GM15510 (cell line): ENCODE data around the gene LIPC.

ENCODE experiments used
- POLR2A ChIP-seq: IDR thresholded peaks from 3 replicates; pipeline ENCODE4 v1.6.1; 2011; ENCODE audit warnings: borderline replicate concordance; ENCODE audit not compliant: insufficient read length; ENCODE audit errors: extremely low read depth

The LIPC gene

GRCh38 chr15:58497046-58497785, 65.4 kb downstream of the LIPC start:
- no peak for TF ChIP-seq POLR2A

DNA sequence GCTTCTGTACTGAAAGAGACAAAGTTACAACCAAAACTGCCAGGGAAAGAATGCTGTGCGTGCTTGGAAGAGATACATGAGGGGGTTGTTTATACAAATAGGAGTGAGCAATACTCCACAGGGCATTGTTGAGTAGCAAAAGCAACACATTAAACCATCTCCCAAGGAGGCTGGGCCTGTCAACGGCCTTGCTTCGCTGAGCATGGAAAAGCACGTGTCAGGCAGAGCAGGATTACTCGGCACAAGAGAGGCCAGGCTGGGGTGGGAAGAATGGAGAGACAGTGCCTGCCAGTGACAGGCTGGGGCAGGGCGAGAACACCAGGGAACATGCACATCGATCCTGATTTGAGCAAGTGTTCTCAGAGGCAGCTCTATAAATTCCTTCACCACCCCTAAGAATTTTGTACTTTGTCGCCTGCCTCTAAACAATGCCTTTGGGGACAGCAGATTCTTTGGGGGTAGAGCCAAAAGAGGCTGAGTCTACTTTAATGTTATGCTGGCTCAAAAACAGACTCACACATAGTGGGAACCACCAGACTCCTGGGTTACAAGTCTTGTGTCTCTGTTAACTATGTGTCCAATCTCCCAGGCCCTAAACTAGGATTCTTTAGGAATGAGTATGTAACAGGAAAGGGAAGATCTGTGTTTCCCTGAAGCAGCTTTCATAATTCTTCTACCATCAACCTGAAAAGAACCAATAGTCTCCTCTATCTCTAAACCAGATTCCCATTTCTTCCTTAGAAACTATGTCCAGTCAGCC, 67.2 kb downstream of the LIPC start:
- TF ChIP-seq POLR2A, result no peak

DNA sequence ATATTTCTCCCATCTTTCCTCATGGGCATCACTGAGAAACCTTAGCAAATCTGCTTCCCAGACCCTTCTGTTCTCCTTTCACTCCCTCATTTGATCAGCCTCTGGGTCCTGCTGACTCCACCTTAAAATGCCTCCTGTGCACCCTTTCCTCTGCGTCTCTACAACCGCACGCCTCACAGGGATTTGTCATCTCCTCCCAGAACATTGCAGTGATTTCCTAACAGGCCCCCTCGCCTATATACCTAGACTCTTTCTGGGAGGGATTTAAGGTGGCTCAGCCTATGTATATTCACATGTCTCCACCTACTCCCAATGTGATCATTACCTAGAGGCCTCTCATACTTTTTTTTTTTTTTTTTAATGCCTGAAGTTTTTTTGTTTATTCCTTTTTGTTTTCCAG, 69.2 kb downstream of the LIPC start:
- no peak for TF ChIP-seq POLR2A

DNA sequence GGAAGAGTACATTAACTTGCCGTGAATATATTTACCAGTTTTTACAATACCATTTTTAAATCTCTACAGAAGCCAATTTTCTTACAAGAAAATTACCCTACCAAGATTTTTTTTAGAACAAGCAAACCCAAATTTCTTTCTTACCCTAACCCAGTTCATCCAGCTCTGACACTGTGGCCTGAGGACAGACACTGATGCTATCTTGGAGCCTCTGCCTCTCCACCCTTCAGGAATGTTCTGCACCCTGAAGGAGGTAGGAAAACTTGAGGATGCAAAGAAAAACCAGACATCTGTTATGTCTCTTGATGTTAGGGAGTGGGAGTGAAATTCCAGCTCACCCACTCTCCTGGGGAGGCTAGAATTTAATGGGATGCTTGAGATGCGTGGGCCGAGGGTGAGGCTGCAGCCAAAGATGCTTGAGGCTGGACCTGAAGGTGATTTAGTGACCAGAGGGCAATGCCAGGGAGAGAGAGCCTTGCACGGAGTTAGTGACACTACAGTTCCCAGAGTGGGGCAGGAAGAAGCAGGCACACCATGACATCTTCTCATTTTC, 69.9 kb downstream of the LIPC start:
- no peak for TF ChIP-seq POLR2A

GRCh38 chr15:58503139-58504027, 71.6 kb downstream of the LIPC start:
- no peak for TF ChIP-seq POLR2A

DNA sequence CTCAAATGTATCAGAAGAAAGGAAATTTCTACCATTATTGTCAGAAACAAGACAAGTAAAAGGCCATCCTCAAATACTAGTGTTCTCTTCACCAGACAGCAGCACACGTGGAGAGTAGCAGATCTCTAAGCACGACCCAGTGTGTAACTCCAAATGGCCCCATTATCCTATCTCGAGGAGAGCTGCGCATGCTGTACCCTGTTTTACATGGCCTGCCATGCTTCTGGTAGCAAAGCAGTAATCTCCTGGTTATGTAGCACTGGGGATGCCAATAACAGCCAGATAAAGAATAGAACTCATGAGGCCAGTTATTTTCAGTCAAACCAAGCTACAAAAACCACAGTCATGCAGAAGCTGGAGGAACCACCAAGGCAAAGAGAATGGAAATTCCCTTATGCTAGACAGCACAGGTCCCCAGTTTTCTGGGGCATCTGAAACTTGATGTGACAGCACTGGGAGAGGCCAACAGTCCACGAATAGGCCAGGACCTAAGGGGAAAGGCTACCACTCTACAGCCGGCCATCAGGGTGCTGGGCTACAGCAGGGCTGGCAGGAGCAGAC, 73.0 kb downstream of the LIPC start:
- TF ChIP-seq POLR2A, result no peak

DNA sequence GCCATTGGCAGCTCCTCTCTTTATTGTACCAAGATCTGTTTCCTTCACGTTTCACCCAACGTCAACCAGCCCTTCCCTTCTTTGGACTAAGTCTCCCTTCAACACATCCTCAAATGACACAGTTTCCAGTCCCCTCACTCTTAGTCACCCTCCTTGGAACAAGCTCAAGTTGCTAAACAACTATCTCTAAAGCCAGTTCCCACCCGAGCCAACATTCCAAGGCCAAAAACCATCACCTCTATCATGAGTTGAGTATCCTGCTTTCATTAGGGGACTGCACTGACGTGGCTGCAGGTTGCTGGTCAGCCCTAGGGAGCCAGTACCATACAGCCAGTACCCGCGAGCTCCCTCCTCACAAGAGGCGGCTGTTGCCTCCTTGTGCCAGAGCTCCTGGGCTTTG, 73.8 kb downstream of the LIPC start:
- TF ChIP-seq POLR2A, result no peak

DNA sequence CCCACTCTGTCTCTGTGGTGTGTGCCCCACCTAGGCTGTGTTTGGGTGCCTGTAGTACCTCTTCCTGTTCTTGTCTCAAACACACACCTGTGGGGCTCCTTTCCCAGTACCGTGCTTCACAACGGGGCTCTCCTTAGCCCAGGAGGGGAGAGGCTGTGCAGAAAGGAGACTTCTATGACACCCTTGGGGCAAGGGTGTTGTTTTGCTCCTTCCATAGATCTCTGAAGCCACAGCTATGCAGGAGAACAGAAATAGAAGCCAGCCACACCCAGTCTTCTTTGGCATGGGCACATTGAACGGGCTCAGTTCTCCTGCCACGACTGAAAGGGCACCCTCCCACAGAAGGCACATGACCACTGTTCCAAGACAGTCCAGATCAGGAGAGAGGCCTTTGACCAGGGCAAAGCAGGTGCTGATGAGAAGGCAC, 74.3 kb downstream of the LIPC start:
- TF ChIP-seq POLR2A, result no peak

GRCh38 chr15:58506783-58507668, 75.2 kb downstream of the LIPC start:
- no peak for TF ChIP-seq POLR2A

DNA sequence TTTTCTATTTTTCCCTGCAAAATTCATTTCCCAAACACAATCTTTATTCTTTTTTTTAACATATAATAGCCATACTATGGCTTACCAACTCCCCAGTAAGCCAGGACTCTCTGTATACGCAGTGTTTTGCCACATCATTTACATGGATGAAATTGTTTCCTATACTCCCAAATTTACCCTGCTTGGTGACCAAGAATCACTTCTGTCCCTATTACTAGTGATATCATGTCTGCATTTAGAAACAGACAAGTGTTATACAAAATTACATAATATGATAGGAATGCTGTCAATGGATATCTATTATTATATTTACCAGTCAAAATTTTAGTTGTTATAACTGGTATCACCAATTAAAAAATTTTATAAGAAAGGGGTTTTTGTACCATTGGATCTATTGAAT, 77.8 kb downstream of the LIPC start:
- TF ChIP-seq POLR2A, result no peak

DNA sequence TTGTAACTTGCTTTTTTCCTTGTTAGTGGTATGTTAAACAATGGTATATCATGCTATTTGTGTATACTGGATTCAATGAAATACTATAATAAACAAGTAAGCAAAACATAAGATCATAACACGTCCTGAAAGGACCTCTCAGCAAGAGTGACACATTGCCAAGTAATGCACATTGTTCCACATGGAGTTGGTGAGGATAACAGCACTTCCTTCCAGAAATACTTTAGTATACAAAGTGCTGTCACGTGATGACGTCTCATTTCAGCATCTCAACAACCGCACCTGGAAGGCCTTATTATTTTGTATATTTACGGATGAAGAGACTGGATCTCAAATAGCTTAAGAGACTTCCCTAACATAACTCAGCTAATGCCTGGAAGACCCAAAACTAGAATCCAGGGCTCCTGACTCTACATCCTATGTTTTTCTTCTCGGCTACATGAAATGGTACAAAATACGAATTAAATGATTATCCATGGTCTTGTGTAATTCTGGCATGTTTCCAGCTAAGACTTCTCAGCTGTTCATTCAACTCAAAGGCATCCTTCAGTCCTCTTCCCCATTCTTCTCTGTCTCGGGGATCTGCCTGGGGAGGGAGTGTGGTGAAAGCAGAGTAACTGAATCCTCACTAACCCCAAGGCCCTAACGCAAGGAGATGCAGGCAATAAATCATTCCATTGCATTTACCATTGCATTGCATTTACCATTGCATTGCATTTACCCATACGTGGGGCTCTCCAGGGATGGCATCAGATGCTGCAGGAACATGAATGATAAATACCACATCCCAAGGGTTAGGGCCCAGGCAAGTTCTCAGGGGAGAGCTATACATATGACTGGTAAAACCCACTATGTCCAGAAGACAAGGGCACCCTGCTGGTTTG, 79.2 kb downstream of the LIPC start:
- no peak for TF ChIP-seq POLR2A

DNA sequence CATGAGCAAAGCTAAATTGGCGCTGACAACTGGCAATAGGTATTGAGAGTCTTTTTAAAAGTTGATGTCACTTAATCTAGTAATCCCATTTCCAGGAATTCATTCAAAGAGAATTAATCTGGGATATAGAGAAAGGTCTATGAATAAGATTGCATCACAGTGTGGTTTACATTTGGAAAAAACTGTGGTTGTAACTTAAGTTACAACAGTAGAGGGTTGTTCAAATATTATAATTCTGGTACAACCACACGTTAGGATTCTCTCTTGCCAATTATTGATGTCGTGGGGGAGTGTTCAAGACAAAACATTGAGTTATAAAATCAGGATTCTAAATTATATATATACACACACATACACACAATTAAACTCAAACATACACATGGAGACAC, 79.8 kb downstream of the LIPC start:
- no peak for TF ChIP-seq POLR2A

GRCh38 chr15:58512522-58512921, 80.7 kb downstream of the LIPC start:
- TF ChIP-seq POLR2A, result no peak

DNA sequence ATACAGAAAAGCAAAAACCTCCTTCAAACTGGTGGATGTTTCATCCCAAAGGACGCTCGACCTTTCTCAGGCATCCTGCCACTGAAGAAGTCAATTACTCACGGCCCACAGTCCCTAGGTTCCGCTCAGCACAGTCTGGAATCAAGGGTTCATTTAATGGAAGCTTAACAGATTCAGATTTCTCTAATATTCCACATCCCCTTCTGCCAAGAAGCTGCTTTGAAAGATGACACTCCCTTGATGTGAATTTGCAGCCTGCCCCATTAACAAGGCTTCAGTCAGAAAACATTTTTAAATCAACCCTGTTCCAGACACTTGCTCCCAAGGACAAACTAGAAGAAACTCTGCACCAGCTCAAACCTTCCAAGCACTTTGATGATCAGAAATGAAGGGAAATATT, 81.2 kb downstream of the LIPC start:
- TF ChIP-seq POLR2A, result no peak
